PFSK-1 (cell line): ENCODE measurements around the gene SUN2.

ENCODE experiments used
- FOXP2 ChIP-seq: optimal IDR thresholded peaks from 2 replicates; pipeline ENCODE3; 2011; ENCODE audit warnings: borderline replicate concordance, control low read depth, inconsistent platforms; ENCODE audit not compliant: insufficient read depth; ENCODE audit errors: extremely low read length, extremely low read depth
- POLR2AphosphoS5 ChIP-seq: IDR thresholded peaks from 2 replicates; pipeline ENCODE4 v1.6.1; 2012; ENCODE audit warnings: low read depth, mild to moderate bottlenecking, control low read depth, low read length, moderate library complexity
- SIN3A ChIP-seq: IDR thresholded peaks from 2 replicates; pipeline ENCODE4 v1.6.1; 2012; ENCODE audit warnings: mild to moderate bottlenecking, low read length, moderate library complexity, borderline replicate concordance; ENCODE audit not compliant: insufficient read depth
- TF ChIP-seq, protein P1 (sequence below), 2 experiments: IDR thresholded peaks; 2 replicates each; pipeline versions ENCODE4 v1.6.1 to v1.8.0; 2011 to 2012; ENCODE audit warnings: low read depth in 2 of 2, low read length in 2 of 2, control low read depth in 1 of 2, inconsistent platforms in 1 of 2, mild to moderate bottlenecking in 1 of 2, moderate library complexity in 1 of 2; ENCODE audit not compliant: insufficient read depth in 1 of 2

GRCh38 chr22:38744981-38745380 lies 10.8 kb downstream of the SUN2 start:
- no peak for TF ChIP-seq POLR2AphosphoS5
- TF ChIP-seq, protein P1, sequence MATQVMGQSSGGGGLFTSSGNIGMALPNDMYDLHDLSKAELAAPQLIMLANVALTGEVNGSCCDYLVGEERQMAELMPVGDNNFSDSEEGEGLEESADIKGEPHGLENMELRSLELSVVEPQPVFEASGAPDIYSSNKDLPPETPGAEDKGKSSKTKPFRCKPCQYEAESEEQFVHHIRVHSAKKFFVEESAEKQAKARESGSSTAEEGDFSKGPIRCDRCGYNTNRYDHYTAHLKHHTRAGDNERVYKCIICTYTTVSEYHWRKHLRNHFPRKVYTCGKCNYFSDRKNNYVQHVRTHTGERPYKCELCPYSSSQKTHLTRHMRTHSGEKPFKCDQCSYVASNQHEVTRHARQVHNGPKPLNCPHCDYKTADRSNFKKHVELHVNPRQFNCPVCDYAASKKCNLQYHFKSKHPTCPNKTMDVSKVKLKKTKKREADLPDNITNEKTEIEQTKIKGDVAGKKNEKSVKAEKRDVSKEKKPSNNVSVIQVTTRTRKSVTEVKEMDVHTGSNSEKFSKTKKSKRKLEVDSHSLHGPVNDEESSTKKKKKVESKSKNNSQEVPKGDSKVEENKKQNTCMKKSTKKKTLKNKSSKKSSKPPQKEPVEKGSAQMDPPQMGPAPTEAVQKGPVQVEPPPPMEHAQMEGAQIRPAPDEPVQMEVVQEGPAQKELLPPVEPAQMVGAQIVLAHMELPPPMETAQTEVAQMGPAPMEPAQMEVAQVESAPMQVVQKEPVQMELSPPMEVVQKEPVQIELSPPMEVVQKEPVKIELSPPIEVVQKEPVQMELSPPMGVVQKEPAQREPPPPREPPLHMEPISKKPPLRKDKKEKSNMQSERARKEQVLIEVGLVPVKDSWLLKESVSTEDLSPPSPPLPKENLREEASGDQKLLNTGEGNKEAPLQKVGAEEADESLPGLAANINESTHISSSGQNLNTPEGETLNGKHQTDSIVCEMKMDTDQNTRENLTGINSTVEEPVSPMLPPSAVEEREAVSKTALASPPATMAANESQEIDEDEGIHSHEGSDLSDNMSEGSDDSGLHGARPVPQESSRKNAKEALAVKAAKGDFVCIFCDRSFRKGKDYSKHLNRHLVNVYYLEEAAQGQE (IDR thresholded peaks at IDR 0.05; ENCODE audit: insufficient read depth in 1 of 2, low read depth in 2 of 2, low read length in 2 of 2): no peak
- TF ChIP-seq SIN3A: no peak
- TF ChIP-seq FOXP2: no peak
